GM23248 (cell line): ENCODE data around the gene PDZD7.

Experiments used
- EZH2 ChIP-seq: fragments of 200-600 bp; sonication (generic); IDR thresholded peaks from 2 replicates; pipeline ENCODE4 v1.6.1; 2018; ENCODE audit warnings: antibody characterized with exemption, mild to moderate bottlenecking; ENCODE audit not compliant: insufficient read depth, poor library complexity, severe bottlenecking
- EZH2phosphoT487 ChIP-seq: fragments of 200-600 bp; sonication (generic); IDR thresholded peaks from 2 replicates; pipeline ENCODE4 v1.6.1; 2018; ENCODE audit warnings: antibody characterized with exemption, moderate library complexity, mild to moderate bottlenecking, low read depth; ENCODE audit not compliant: insufficient read depth

GRCh38 chr10:101027106-101027720 lies 3.7 kb downstream of the PDZD7 start:
- TF ChIP-seq EZH2 (no peak), EZH2phosphoT487 (no peak)
